CD4-positive, alpha-beta T cell treated with Interleukin-21 for 1 hour (primary cell): ENCODE measurements around the gene SLC7A6.
"Not testable (repeated sequence)": the region's sequence is repeated elsewhere in the genome, so short reads cannot be mapped to it uniquely, and the experiment has no call there.

Source experiments
- DNase-seq: peaks from one replicate; pipeline ENCODE4 v3.0.0-alpha.2; 2020

The SLC7A6 gene

DNA sequence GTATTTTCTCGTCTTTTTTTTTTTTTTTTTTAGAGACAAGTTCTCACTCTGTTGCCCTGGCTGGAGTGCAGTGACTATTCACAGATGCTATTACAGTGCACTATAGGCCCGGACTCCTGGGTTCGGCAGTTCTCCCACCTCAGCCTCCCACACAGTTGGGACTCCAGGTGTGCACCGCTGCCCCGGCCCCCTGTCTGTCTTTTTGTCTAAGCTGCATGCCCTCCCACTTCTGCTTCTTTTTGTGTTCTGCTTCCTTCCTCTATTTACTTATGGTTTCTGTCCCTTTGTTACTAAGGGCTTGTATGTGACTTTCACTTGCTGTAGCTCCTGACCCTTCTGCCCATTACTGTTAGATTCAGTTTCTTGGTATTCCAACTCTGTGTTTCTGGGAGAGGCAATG, 20.5 kb downstream of the SLC7A6 start:
- no peak for DNase-seq

GRCh38 chr16:68285683-68286082, 21.4 kb downstream of the SLC7A6 start:
- no peak for DNase-seq

GRCh38 chr16:68286153-68287074, 22.1 kb downstream of the SLC7A6 start:
- DNase-seq, result peak; percentile 61

DNA sequence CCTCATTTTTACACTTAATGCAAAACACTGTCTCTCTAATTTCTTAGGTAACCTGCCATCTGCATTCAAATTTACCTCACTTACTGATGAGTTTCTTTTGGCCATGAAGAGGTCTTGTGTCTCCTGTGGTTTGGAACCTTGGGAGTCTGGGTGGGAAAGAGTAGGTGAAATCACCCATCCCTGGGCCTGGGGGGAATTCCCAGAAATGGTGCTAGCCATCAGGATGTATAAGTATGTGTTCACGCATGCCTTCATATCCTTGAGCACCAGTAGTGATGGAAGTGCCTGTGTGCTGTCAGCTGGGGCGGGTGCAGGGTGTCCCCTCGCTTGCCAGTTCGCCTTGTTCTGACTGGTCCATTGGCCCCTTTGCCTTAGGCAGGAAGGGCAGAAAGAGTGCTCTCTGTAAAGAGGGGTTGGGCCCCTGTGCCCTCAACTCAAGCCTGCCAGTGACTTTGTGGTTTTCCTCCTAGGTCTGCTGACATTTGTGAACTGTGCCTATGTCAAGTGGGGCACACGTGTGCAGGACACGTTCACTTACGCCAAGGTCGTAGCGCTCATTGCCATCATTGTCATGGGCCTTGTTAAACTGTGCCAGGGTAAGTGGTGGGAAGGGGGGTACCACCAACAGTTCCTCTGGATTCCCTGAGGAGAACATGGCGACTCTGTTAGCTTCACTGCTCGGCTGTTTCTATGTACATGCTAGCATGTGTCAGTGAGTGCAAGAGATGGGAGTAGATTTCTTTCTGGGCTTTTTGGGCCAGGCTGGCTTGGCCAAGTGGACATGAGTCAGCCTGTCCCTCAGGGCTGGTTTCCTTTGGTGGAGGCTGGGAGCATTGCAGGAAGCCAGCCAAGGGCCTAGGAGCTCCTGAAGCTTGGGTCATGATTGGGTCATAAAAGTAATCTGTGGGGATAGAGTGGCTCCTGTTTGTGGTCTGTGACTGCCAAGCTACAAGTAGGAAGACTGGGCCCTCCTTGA, 23.2 kb downstream of the SLC7A6 start:
- DNase-seq, result peak; percentile 64

GRCh38 chr16:68288252-68288650, 23.9 kb downstream of the SLC7A6 start:
- DNase-seq, result no peak

GRCh38 chr16:68288796-68289195, 24.5 kb downstream of the SLC7A6 start:
- not testable (repeated sequence) for DNase-seq

- DNase-seq, result no peak
These were observed 24.9 kb downstream of the SLC7A6 start for GRCh38 chr16:68289202-68289601.

DNA sequence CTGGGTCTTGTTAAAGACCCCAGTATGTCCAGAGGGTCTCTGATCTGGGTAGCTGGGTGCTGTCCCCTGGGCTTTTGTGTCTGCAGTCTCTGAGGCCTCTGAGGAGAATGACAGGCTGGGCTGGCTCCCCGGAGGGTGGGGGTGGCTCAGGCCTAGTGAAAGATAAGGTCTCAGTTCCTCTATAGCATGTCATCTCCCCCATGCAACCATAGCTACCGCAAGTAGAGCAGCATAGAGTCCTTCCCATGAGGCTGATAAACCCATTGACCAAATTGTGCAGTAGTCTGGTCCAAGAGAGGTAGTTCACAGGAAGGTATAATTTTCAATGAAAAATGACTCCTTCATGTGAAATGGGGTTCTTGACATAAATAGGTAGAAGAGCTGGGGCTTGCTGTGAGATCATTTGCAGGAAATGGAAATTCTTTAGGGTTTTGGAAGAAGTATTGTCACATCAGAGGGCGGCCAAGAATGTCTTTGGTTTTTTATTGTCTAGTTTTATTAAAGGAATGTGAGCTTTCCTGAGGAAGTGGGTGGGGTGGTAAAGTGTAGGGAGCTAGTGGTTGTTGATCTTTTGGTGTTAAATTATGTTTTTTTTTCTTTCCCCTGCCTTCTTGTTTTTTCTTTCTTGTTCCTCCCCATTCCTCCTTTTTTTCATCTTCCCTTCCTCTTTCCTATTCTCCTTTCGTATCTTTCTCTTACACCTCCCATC, 25.4 kb downstream of the SLC7A6 start:
- DNase-seq, result peak; percentile 46

DNA sequence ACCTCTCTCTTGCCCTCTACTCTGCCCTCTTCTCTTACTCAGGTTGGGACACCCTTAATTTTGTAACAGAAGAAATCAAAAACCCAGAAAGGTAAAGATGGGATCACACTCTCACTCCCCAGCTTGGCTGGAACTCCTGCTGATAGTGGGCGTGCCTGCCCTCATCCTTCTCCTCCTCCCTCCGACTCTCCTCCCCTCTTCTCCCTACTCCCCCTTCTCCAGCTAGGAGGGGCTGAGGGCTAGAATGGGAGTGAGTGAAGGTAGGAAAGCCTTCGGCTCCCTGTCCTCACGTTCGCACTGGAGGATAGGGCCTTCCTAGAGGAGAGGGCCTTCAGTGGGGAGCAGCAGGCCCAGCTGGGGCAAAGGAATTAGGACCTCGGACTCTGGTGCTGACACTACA, 26.1 kb downstream of the SLC7A6 start:
- DNase-seq, result no peak

- DNase-seq, result no peak
These were observed 26.9 kb downstream of the SLC7A6 start for GRCh38 chr16:68291227-68291626.

DNA sequence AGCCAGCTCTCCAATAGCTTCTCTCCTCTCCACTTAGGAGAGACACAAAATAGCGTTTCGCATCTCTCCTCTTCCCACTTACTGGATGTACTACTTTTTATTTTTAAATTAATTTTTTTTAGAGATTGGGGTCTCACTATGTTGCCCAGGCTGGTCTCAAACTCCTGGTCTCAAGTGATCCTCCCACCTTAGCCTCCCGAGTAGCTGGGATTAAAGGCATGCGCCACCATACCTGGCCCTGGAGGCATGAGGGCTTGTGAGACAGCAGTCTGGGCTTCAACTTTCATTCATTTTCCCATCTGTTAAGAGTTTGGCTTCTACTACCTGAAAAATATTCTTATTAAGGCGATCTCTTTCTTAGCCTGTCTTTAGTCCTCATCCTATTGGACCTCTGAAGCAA, 28.1 kb downstream of the SLC7A6 start:
- DNase-seq, result no peak

- DNase-seq, result no peak
These were observed 32.0 kb downstream of the SLC7A6 start for GRCh38 chr16:68296291-68296690.

- no peak for DNase-seq
These were observed 32.4 kb downstream of the SLC7A6 start for GRCh38 chr16:68296693-68297092.

GRCh38 chr16:68297908-68298307, 33.6 kb downstream of the SLC7A6 start:
- DNase-seq, result no peak

DNA sequence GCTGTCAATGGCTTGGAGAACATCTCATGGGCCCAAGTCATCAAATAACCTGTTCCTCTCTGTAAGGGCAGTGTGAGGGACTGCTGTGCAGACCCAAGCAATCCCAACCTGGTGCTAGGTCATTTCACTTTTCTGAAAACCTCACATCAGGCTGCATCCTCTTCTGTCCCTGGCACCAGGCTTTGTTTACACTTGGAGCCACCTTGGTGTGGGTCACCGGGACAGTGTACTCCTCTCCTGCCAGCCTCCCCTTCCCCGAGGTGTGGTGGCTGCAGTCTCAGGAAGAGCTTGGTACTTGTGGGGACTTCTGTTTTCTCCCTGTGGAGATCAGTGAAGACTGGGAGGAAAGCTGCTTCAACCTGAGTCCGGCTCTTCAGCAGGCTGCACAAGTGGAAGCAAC, 34.0 kb downstream of the SLC7A6 start:
- DNase-seq, result no peak

DNA sequence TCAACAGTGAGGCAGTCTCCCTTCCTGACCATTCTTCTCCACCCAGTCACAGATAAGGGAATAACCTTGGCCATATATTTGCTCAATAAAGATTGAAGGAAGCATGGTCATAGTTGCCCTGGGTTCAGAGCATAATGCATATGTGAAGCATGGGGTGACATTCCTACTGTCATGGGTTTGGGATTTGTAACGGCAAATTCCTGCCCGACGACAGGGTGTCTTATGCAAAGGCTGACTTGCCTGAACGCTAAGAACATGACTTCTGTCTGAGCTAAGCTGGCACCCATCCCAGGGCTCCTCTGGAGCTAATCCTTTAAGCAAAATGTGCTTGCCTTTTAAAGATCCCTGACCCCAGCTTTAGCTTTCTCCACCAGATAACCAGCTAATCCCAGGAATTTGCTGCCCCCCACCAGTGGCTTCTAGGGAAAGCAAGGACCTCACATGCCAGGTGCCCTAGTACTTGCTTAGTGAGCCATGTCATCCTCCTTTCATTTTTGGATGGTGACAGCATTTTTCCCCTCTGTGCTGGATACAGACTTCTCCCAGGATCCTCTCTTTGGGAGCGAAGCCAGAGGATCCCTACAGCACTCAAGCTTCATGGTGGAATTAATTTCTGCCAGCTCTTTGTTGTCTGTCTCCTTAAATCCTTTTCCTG, 34.7 kb downstream of the SLC7A6 start:
- no peak for DNase-seq

- no peak for DNase-seq
These were observed 35.5 kb downstream of the SLC7A6 start for GRCh38 chr16:68299571-68300453.

- DNase-seq, result no peak
These were observed 36.6 kb downstream of the SLC7A6 start for GRCh38 chr16:68300734-68301459.

DNA sequence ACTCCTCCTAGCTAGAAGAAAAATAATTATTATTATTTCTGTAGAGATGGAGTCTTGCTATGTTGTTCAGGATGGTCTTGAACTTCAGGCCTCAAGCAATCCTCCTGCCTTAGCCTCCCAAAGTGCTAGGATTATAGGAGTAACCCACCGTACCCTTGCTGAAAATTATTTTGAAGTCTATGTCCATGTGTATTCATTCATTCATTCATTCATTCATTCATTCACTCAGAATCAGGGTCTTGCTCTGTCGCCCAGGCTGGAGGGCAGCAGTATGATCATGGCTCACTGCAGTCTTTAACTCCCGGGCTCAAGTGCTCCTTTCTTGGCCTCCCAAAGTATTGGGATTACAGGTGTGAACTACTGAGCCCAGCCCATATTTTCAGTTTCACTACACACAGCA, 42.3 kb downstream of the SLC7A6 start:
- no peak for DNase-seq

DNA sequence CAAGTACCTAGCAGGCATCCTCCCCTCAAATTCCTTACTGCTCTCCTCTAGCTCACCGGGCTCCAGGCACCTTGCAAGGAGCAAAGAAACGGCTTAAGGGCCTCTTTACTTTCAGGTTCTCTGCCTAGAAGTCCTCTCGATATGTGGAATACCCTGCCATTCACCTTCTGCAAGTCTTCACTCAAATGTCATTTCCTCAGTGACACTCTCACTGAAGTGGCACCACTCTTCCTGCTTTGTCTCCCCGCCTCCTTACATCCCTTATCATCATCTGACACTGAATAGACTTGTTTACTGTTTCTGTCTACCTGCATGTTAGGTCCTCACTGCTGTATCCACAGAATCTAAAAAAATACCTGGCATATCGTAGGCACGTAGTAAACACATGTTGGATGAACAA, 45.5 kb downstream of the SLC7A6 start:
- no peak for DNase-seq

- DNase-seq, result no peak
These were observed 46.1 kb downstream of the SLC7A6 start for GRCh38 chr16:68310437-68310773.
